Natural killer cell (primary cell): ENCODE measurements around the gene HIBADH. TPM values are rescaled to one million over a fixed set of nuclear protein-coding genes. Genes with fewer than 3 reads are reported as not detected.
A peak's percentile ranks its signal among the peaks of the same experiment; 100 is the strongest.

ENCODE experiments used
- ATAC-seq, 3 donors: fragments of 150-1000 bp in 2 of 3; fragments of 200-7000 bp in 1 of 3; cut with Tn5 transposase; 1 replicate in 1 of 3; 2 replicates in 2 of 3; pipeline ENCODE4 v1.10.0; 2021; ENCODE audit warnings: mild to moderate bottlenecking in 2 of 3, moderate library complexity in 2 of 3
- DNase-seq, 2 donors: peaks; one replicate each; pipeline versions ENCODE4 v3.0.0 to v3.0.0-alpha.2; 2013 to 2021; ENCODE audit warnings: mixed read lengths in 1 of 2
- H3K27ac ChIP-seq: one replicate; pipeline ENCODE4 v1.5.1; 2013; ENCODE audit warnings: mild to moderate bottlenecking, low read length
- H3K27me3 ChIP-seq: one replicate; pipeline ENCODE4 v1.6.1; 2013; ENCODE audit warnings: low read length; ENCODE audit not compliant: control insufficient read depth, insufficient read depth
- H3K36me3 ChIP-seq: one replicate; pipeline ENCODE4 v1.6.1; 2013; ENCODE audit warnings: low read length; ENCODE audit not compliant: control insufficient read depth, insufficient read depth
- H3K4me1 ChIP-seq: one replicate; pipeline ENCODE4 v1.6.1; 2013; ENCODE audit warnings: low read length; ENCODE audit not compliant: control insufficient read depth, insufficient read depth
- H3K4me3 ChIP-seq: one replicate; pipeline ENCODE4 v1.5.1; 2013; ENCODE audit warnings: low read length
- H3K9me3 ChIP-seq: one replicate; pipeline ENCODE4 v1.6.1; 2013; ENCODE audit warnings: low read length; ENCODE audit not compliant: control insufficient read depth, insufficient read depth
- H3K27ac Mint-ChIP-seq, 2 donors: one replicate each; pipeline ENCODE4 v1.8.0; 2022; ENCODE audit warnings: mild to moderate bottlenecking in 2 of 2, mixed read lengths in 2 of 2, moderate library complexity in 1 of 2
- H3K27me3 Mint-ChIP-seq, 2 donors: one replicate each; pipeline ENCODE4 v1.8.0; 2022; ENCODE audit warnings: low read depth in 2 of 2, mixed read lengths in 2 of 2
- H3K36me3 Mint-ChIP-seq: one replicate; pipeline ENCODE4 v1.8.0; 2022; ENCODE audit warnings: mixed read lengths
- H3K4me1 Mint-ChIP-seq, 2 donors: one replicate each; pipeline ENCODE4 v1.8.0; 2022; ENCODE audit warnings: mixed read lengths in 2 of 2
- H3K4me3 Mint-ChIP-seq: one replicate; pipeline ENCODE4 v1.8.0; 2022; ENCODE audit warnings: mild to moderate bottlenecking, moderate library complexity, mixed read lengths
- H3K9me3 Mint-ChIP-seq, 2 donors: one replicate each; pipeline ENCODE4 v1.8.0; 2022; ENCODE audit warnings: mixed read lengths in 2 of 2
- WGBS: methylation state at CpG from one replicate; pipeline ENCODE4 v1.1.7; 2013; ENCODE audit warnings: missing lambda C conversion rate; ENCODE audit not compliant: insufficient coverage; 5-methylcytosine and 5-hydroxymethylcytosine counted together
- intact Hi-C: fragments of 100-400 bp; cut with micrococcal nuclease; formaldehyde crosslinking; loops from one replicate; pipeline ENCODE4 v1.14.2; 2022
- total RNA-seq, 4 donors: library from RNA; stranded (reverse); fragments of 120-200 nt in 1 of 4; gene quantifications; one replicate each; pipeline versions ENCODE4 v1.2.3 to v1.2.4, GENCODE V29; 2013 to 2022
- TF ChIP-seq, protein P1 (sequence below): fragments of 200-600 bp; IDR thresholded peaks from one replicate; pipeline ENCODE4 v1.8.0; 2022; ENCODE audit warnings: antibody characterized with exemption

HIBADH gene
- total RNA-seq, 3 donors from 2014 or later (not counting 1 experiment from before 2014, with no cell fraction given) = 8.0 to 9.9 (median 8.1) TPM

DNA sequence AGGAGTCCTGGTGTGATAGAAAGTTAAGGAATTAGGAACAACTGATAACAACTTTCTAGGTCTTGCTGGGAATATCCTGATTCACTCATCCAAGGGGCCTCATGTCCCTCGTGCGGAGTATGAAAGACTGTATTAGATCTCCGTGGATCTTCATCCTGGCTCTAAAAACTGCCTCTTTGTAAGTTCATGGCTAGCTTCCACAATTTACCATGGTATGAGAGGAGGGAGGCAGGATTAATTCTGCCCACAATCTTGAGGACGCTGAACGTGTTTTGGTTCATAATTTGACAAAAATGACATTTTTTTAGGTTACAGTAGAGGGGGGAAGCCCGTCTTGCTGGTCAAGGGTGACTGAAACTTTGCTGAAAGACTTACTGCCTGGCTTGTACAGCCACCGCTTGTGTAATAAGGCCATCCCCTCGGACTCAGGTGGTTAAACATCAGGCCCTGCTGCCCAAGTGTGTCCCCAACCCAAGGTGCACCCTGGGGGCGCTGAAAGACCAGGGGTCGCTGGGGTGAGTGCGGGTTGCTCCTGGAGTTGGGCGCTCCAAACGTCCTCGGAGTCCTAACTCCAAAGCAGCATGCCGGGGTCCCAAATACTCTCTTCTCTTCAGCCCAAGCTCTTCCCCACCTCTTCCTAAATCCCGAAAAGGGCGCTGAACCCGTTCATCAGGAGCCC is 733 bp downstream of the HIBADH start:
- H3K4me3 ChIP-seq = peak overlapping the region; percentile 91
- H3K27me3 ChIP-seq = no peaks in the 10 kb centered on the region
- TF ChIP-seq, protein P1, sequence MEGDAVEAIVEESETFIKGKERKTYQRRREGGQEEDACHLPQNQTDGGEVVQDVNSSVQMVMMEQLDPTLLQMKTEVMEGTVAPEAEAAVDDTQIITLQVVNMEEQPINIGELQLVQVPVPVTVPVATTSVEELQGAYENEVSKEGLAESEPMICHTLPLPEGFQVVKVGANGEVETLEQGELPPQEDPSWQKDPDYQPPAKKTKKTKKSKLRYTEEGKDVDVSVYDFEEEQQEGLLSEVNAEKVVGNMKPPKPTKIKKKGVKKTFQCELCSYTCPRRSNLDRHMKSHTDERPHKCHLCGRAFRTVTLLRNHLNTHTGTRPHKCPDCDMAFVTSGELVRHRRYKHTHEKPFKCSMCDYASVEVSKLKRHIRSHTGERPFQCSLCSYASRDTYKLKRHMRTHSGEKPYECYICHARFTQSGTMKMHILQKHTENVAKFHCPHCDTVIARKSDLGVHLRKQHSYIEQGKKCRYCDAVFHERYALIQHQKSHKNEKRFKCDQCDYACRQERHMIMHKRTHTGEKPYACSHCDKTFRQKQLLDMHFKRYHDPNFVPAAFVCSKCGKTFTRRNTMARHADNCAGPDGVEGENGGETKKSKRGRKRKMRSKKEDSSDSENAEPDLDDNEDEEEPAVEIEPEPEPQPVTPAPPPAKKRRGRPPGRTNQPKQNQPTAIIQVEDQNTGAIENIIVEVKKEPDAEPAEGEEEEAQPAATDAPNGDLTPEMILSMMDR = no peak
- H3K4me1 Mint-ChIP-seq = peaks cover 4 to 5% of the 10 kb centered on the region in 2 donors
- 15% methylated on average over 18 of the region's 18 CpGs for WGBS
- no peaks in the 10 kb centered on the region for H3K36me3 Mint-ChIP-seq
- H3K27ac ChIP-seq = peak overlapping the region; percentile 69
- DNase-seq = peak; percentile 25 to 42
- no peaks in the 10 kb centered on the region for H3K9me3 Mint-ChIP-seq
- H3K27me3 Mint-ChIP-seq = no peaks in the 10 kb centered on the region
- H3K27ac Mint-ChIP-seq = peak overlapping the region; percentile 86 to 88
- no peaks in the 10 kb centered on the region for H3K9me3 ChIP-seq
- ATAC-seq = no peak
- peak overlapping the region; percentile 82 for H3K4me3 Mint-ChIP-seq
- intact Hi-C loops = loop anchor here (1.0 kb wide), 1 partner anchor 239 kb away; no protein-coding TSS in a partner anchor
- peaks cover 14% of the 10 kb centered on the region for H3K4me1 ChIP-seq
- no peaks in the 10 kb centered on the region for H3K36me3 ChIP-seq

DNA sequence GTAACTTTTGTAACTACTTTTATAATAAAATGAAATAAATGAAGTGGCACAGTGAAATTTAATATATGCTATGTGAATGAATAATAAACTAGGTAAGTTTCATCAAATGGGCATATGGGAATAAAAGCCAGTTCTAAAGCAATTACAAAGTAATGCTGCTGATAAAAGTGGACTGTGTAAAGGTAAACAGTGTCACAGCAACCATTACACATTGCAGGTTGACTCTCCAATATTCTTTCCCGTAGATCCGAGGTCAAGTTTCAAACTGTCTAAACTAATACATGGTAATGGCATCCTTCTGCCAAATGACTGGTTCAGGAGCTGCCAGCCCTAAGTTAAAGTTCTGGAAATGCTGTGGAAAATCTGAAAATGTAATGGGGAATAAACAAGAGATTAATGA is 6.0 kb downstream of the HIBADH start:
- ATAC-seq (no peak), DNase-seq (no peak)
- H3K4me3 ChIP-seq = no peak overlapping the region
- H3K36me3 Mint-ChIP-seq = no peaks in the 10 kb centered on the region
- intact Hi-C loops = no loop called here
- no peaks in the 10 kb centered on the region for H3K9me3 ChIP-seq
- H3K36me3 ChIP-seq = no peaks in the 10 kb centered on the region
- TF ChIP-seq, protein P1 = no peak
- no peak overlapping the region for H3K4me3 Mint-ChIP-seq
- no peaks in the 10 kb centered on the region for H3K27me3 ChIP-seq
- 100% methylated on average over 2 of the region's 2 CpGs for WGBS
- no peak overlapping the region for H3K27ac Mint-ChIP-seq
- peaks cover 1% of the 10 kb centered on the region for H3K4me1 ChIP-seq
- no peak overlapping the region for H3K27ac ChIP-seq
- H3K9me3 Mint-ChIP-seq = no peaks in the 10 kb centered on the region
- no peaks in the 10 kb centered on the region for H3K27me3 Mint-ChIP-seq
- H3K4me1 Mint-ChIP-seq = peaks cover under 1 to 2% of the 10 kb centered on the region in 2 donors

DNA sequence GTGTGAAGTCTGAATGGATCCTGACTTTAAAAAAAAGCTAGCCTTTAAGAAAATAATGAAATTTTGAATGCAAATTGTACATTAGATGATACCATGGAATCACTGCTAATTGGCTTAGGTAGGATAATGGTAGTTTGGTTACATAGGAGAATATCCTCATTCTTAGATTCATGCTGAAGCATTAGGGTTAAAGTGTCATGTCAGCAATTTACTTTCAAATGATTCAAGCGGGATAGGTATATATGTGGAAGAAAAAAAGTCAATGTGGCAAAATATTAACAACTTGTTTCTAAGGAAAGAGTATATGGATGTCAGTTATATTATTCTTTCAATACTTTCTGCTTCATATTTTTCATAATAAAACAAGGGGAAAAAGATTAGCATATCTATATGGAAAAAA is 7.5 kb downstream of the HIBADH start:
- Histone ChIP-seq H3K27me3 (no peaks in the 10 kb centered on the region), H3K4me1 (no peaks in the 10 kb centered on the region), H3K36me3 (no peaks in the 10 kb centered on the region), H3K27ac (no peak overlapping the region), H3K4me3 (no peak overlapping the region), H3K9me3 (no peaks in the 10 kb centered on the region)
- Mint-ChIP-seq H3K27ac (no peak overlapping the region), H3K27me3 (no peaks in the 10 kb centered on the region), H3K4me3 (no peak overlapping the region), H3K4me1 (peaks cover 5% of the 10 kb centered on the region in 2 donors), H3K36me3 (no peaks in the 10 kb centered on the region), H3K9me3 (no peaks in the 10 kb centered on the region)
- ATAC-seq (no peak), DNase-seq (no peak)
- TF ChIP-seq, protein P1 = no peak
- WGBS = no CpG with 5 or more reads among the region's 1 CpG
- intact Hi-C loops = no loop called here

DNA sequence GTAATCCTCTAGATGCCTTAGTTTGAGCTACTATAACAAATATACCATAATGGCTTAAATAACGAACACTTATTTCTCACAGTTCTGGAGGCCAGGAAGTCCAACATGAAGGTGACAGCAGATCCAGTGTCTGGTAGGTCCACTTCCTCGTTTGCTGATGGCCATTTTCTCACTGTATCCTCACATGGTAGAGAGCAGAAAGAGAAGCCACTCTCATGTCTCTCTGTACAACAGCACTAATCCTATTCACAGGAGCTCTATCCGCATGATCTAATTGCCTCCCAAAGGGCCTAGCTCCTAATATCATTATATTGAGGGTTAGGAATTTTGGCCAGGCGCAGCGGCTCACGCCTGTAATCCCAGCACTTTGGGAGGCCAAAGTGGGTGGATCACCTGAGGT is 10.2 kb downstream of the HIBADH start:
- TF ChIP-seq, protein P1 = no peak
- no peak overlapping the region for H3K27ac Mint-ChIP-seq
- intact Hi-C loops = no loop called here
- Histone ChIP-seq H3K4me3 (no peak overlapping the region), H3K27ac (no peak overlapping the region), H3K27me3 (no peaks in the 10 kb centered on the region), H3K9me3 (no peaks in the 10 kb centered on the region), H3K4me1 (no peaks in the 10 kb centered on the region), H3K36me3 (peaks cover 4% of the 10 kb centered on the region)
- peaks cover 5% of the 10 kb centered on the region in 2 donors for H3K4me1 Mint-ChIP-seq
- ATAC-seq (no peak), DNase-seq (no peak)
- WGBS = 99% methylated on average over 6 of the region's 6 CpGs
- H3K36me3 Mint-ChIP-seq = no peaks in the 10 kb centered on the region
- H3K4me3 Mint-ChIP-seq = no peak overlapping the region
- no peaks in the 10 kb centered on the region for H3K27me3 Mint-ChIP-seq
- no peaks in the 10 kb centered on the region for H3K9me3 Mint-ChIP-seq
